Endometrial microvascular endothelial cells (primary cell): ENCODE results near the gene FBXW8. TPM values are rescaled to one million over a fixed set of nuclear protein-coding genes. Genes with fewer than 3 reads are reported as not detected.

Experiments
- in situ Hi-C: cut with HindIII; loops from 2 replicates; pipeline ENCODE4 v1.10.0; 2017; ENCODE audit warnings: low sequenced_read_pairs, low pct_unique_long_range_greater_than_20kb; ENCODE audit errors: inconsistent ontology term
- total RNA-seq: library from RNA; depleted of rRNA; stranded (reverse); fragments of >200 nt; gene quantifications from one replicate; pipeline ENCODE4 v1.2.3, GENCODE V29; 2015; ENCODE audit errors: inconsistent ontology term

FBXW8 gene
- total RNA-seq, 1 donor from 2014 or later, result 13.8 TPM

- in situ Hi-C loops, result no loop called here
Observed at GRCh38 chr12:116884871-116885270, 25.9 kb upstream of the FBXW8 start.

GRCh38 chr12:116885491-116885890 lies 25.3 kb upstream of the FBXW8 start:
- in situ Hi-C loops, result no loop called here

DNA sequence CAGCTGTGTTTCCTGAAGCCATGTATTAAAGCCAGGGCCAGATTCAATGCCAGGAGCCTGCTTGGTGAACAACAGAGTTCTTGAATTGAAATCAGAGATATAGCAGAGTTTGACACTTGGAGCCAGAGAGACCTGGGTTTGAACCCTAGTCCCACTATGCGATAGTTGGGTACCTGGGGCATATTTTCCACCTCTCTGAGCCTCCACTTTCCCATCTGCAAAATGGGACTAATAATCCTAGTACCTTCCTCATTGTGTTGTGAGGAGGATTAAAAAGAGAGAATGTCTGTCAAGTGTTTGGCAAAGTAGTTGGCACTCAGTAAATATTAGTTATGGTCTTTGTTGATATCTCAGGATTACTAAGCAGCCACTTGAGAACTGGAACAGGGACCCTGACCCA lies 23.5 kb upstream of the FBXW8 start:
- in situ Hi-C loops, result no loop called here

DNA sequence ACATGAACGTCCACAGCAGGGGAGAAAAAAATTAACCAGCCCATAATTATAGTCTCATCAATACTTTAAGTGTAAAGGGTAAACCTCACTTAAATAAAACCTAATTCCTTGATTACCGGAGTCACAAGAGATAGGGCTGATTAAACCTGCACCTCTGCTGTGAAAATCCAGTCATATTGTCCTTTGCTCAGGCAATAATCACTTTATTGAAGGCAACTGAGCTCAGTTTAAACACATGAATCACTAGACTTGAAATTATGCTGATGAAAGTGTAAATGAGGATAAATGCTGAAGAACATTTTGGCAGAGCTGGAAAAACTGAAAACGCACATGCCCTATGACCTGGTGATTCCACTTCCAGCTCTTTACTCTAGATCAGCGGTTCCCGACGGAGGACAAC lies 22.9 kb upstream of the FBXW8 start:
- in situ Hi-C loops, result no loop called here

DNA sequence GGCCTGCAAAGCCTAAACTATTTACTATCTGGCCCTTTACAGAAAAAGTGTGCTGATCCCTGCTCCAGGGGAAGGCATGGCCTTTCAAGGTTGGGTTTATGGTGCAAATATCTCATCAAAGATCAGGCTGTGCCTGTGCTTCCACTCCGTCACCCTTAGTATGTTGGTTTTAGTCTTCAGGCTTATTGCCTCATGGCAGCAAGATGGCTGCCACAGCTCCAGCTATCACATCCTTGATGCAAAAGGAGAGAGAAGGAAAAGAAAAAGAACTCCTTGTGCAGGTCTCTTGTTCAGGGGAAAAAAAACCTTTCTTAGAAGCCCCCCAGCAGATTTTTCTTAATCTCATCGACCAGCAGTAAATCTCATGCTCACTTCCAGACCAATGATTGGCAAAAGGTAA lies 20.4 kb upstream of the FBXW8 start:
- in situ Hi-C loops, result no loop called here

- in situ Hi-C loops, result no loop called here
Observed at GRCh38 chr12:116891019-116891418, 19.7 kb upstream of the FBXW8 start.

DNA sequence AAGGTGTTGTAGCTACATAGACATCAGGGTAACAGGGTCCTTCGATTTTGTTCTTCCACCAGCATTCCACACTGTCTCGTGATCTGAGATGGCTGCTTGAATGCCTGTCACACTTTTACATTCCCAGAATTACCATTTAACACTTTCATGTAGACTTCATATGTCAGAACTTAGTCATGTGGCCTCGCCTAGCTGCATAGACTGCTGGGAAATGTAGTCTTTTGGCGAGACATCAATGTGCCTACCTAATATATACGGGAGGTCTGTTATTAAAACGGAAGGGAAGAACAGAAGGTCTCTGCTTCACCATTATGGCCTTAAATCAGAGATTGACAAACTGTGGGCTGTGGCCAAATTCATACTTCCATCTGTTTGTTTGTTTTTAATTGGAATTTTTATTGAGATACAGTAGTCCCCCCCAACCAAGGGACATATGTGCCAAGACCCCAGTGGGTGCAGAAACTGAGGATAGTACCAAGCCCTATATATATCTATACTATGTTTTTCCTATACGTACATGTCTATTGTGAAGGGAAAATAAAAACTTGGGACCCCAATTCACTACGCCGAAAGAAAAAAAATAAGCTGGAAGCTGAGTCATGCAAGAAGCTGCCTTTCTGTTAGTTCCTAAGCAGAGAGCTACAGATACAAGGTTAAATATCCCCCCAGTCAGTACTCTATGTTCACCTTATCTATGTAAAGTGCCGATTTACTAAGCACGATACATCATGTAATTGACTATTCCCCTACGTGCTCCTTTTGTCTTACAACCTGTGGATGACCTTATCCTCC lies 18.2 kb upstream of the FBXW8 start:
- in situ Hi-C loops, result no loop called here

- in situ Hi-C loops, result no loop called here
Observed at GRCh38 chr12:116894913-116895312, 15.8 kb upstream of the FBXW8 start.

DNA sequence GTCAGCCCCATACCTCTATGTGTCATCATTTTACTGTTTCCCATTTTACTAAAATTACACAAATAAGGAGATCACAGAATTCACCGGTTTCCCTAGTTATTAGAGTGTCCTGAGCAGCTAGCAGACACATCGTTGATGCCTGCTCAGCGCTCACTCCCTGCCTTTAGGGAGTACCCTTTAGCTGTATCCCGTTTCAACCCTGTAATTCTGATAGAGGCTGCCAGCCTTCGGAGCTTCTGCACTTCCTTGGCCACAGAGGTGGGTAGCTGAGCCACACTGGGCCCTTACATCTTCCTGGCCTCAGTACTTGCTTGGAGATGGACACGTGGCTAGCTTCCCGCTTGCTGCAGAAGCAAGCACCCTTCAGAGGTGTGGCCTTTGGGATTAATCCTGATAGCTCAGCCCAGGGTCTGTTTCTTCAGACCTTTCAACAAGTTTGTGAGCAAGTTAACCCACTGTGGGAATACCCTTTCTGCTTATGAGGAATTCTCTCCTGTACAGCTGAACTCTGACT lies 14.3 kb upstream of the FBXW8 start:
- in situ Hi-C loops, result no loop called here

- in situ Hi-C loops, result no loop called here
Observed at GRCh38 chr12:116897476-116897875, 13.3 kb upstream of the FBXW8 start.

DNA sequence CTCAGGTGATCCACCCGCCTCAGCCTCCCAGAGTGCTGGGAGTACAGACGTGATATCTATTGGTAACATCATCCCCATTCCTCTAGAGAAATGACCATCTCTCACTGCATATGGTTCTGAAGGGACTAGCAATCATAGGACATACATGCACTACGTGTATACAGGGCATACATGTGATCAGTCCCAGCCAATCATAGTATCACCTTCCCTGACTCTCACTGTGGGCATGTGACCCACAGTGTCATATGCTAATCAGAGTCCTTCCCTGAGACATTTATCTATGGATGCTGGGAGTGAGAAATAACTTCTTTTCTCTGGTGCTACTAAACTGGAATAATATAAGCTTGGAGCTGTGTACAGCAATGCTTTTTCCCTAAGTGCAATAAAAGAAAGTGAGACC lies 12.1 kb upstream of the FBXW8 start:
- in situ Hi-C loops, result no loop called here

DNA sequence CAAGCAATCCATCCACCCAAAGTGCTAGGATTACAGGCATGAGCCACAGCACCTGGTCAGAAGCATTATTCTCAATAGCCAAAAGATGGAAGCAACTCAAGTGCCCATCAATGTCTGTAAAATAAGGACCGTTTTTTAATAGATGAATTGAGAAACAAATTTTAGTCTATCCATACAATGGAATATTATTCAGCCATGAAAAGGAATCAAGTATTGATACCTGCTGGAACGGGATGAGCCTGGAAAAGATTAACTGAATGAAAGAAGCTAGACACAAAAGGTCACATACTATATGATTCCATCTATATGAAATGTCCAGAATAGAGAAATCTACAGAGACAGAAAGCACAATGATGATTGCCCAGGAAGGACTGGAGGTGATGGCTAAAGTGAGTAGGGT lies 9.1 kb upstream of the FBXW8 start:
- in situ Hi-C loops, result no loop called here

DNA sequence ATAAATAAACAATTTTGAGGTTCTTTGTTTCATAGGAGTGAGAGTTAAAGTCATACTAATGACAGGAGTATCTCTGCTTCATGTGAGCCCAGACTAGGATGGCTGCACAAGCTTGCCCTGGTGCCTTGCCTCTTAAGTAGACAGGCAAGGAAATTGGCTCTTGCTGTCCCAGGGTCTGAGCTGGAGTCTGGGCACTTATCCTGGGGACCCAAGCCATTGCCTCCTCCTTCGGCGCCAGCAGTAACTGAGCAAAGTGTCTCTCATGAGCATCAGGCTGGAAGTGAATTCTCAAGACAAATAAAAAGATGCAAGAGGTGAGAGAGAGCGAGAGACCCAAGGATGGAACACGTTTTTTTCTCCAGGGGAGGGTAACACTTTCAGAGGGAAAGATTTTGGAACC lies 6.9 kb upstream of the FBXW8 start:
- in situ Hi-C loops, result no loop called here

DNA sequence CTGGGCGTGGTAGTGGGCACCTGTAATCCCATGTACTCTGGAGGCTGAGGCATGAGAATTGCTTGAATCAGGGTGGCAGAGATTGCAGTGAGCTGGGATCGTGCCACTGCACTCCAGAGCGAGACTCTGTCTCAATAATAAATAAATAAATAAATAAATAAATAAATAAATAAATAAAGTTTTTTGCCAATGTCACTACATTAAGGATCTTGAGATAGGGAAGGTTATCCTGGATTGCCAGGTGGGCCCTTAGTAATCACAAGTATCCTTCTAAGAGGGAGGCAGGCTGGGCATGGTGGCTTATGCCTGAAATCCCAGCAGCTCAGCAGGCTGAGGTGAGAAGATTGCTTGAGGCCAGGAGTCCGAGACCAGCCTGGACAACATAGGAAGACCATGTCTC lies 4.5 kb upstream of the FBXW8 start:
- in situ Hi-C loops, result no loop called here

- in situ Hi-C loops, result no loop called here
Observed at GRCh38 chr12:116910280-116910644, 488 bp upstream of the FBXW8 start.

GRCh38 chr12:116915326-116915725 lies 4.6 kb downstream of the FBXW8 start:
- in situ Hi-C loops, result no loop called here

GRCh38 chr12:116916122-116916521 lies 5.4 kb downstream of the FBXW8 start:
- in situ Hi-C loops, result no loop called here

DNA sequence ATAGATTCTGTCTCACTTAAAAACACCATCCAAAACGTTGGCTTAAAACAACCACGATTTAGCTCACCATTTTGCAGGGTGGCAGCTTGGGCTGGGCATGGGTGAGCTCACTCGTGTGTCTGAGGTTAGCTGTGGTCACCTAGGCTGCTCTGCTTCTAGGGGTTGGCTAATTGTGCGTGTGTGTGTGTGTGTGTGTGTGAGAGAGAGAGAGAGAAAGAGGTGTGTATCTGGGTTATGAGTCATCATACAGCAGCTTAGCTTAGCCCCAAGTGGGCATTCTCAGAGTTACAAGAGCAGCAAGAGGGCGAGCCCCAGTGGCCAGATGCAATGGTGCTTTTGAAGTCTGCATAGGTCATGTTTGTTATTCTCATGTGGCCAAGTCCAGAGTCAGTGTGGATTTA lies 6.0 kb downstream of the FBXW8 start:
- in situ Hi-C loops, result no loop called here

DNA sequence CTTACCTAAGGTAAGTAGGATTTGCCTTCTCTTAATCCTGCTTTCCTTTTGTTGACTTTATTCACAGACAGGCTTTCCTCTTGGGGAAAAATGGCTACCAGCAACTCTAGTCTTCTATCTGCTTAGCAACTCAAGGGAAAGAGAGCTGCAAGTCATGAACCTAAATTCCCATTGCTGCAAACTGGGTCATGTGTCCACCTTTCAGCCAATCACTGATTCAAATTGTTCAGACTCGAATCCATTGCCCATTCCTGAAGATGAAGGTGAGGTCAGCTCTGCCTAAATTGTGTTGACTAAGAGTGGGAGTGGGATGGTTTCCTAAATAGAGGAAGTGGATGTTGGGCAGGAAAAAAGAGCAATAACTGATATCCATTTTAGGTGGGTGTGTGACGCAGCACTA lies 7.7 kb downstream of the FBXW8 start:
- in situ Hi-C loops, result no loop called here

DNA sequence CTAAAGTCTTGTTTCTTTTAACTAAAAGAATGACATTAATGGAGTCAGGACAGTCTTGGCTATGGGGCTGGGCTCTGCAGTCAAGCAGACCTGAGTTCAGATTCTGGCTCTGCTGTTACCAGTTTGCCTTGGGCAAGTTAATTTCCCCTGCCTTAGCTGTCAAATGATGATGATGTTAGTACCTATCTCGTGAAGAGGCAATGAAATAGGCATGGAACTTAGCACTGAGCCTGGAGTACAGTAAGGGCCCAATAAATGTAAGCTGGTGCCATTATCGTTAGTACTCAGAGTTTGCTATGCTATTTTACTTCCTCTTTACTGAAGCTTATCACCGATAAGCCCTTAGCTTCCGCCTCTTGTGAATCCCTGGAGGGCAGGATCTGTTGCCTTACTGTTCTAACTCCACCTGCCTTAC lies 8.5 kb downstream of the FBXW8 start:
- in situ Hi-C loops, result no loop called here
